GM18502 (cell line): ENCODE measurements around the gene RNF141.

ENCODE experiments used
- ATAC-seq: cut with Tn5 transposase; IDR thresholded peaks from one replicate; pipeline ENCODE4 v1.9.1; 2021; ENCODE audit warnings: mild to moderate bottlenecking; ENCODE audit not compliant: unreplicated experiment, poor library complexity

RNF141 gene

DNA sequence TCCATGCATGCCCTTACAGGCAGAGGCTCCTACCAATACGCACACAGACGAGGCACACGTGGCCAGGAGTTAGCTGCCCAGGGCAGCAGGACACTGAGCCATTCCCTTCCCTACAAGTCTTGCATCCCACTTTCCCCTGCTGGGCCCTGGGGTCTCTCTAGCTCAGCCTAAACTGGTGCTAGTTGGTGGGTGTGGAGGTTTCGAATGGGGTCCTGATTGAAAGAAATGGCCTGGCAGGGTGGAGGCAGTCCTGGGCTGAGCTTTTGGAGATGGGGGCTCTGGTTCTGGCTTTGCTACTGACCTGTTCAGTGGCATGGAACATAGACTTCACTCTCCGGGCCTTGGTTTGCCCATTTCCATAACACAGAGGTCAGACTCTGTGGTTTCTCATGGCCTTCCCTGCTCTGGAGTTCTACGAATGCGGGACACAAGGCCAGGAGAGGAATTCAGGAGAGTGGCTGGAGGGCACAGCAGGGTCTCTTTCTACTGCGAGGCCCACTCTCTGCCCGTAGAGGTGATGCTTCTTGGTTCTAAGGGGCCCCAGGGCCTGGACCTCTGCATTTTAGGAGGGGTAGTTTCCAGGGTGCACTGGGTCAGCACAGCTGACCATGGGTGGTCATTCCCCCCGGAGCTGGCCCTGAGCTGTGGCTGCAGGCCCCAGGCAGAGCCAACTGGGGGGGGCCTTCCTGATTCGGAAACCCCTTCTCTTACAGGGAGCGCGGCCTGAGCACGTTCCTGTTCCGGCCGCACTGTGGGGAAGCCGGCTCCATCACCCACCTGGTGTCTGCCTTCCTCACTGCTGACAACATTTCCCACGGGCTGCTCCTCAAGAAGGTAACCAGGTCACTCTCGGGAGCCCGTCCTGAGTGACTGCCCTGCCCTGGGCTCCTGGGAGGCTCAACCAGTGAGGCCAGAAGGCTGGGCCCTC is 40.0 kb downstream of the RNF141 start:
- ATAC-seq = no peak

DNA sequence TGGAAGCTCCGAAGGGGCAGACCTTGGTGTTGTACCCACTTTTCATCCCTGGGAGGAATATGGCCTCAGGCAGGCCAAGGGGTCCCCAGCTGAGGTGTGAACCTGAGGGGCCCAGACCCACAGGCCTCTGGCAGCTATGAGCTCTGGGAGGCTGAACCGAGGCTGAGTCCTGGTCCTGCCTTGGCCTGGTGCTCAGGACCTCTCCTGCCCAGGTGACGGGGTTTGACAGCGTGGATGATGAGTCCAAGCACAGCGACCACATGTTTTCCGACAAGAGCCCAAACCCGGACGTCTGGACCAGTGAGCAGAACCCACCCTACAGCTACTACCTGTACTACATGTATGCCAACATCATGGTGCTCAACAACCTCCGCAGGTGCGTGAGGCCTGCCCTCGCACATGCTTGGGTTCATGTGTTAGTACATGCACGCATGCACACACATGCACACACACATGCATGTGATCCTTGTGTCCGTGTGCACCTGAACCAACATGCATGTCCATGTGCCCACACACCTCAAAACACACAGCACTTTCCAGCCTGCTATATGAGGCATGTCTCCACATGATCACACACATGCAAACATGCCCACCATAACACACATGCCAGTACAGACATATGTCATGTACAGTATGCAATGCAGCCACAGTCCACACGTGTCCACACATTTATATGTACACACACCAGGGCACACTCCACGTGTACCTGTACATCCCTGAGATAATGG is 40.9 kb downstream of the RNF141 start:
- ATAC-seq = no peak

DNA sequence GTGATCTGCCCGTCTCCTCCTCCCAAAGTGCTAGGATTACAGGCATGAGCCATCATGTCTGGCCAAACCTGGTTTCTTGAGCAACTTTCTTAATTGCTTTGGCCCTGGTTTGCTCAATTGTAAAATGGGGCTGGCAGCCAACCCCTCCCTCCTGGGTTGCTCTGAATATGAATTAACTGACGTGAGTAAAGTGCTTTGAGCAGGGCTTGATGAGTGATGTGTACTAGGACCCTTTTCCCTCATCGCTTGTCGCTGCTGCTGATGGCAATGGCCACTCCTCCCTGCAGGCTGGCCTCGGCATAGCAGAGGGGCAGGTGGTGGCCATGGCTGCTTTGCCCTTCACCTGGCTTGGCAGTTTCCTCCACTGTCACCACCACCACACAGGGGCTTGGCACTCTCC is 41.5 kb downstream of the RNF141 start:
- ATAC-seq = no peak

DNA sequence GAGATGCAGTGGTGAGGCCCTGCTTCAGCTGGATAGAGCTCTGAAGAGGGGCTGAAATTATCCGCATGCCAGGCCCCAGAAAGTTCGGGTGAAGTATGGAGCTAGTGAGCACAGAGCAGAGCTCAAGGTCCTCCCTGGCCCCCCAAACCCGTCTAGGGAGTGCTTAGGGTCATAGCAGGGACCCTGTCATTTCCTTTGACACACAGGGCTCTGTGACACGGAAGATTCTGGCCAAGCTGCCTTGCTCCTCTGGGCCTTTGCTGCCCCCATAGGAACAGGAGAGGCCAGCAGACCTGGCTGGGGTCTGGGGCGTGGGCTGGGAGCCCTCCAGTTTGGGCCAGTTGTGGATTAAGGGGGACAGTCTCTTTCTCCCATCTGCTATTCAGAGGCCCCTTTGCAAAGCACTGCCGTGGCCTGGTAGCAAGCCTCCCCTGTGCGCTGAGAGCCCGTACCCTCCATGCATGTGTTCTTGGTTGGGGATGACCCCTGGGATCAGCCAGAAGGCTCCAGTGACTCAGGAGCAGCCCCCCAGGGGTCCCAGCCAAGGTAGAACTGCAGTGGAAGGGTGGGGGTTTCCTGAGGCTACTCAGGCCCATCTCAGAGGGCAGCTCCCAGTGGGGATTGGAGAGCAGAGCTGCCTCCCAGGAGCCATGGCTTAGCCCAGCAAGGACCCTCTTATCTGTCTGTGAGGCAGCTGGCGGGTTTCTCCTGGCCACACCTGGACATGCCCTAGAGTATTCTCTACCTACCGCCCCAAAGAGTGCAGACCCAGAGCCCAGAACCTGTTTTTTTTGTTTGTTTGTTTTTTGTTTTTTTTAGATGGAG is 42.3 kb downstream of the RNF141 start:
- ATAC-seq = no peak

DNA sequence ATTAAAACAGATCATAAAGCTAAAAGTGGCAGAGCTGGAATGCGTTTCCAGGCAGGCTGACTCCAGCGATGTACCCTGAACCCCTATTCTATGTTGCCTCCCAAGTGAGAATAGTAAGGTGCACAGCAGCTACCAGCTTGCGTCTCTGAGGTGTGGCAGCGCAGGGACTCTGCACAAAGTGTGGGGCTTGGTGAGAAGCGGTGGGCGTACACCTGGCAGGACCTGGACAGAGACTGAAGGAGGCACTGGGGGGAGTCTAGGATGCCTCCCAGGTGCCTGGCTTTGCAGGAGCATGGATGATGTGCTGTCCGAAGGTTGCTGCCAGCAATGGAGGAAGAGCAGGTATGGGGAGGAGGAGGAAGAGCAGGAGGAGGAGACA is 43.0 kb downstream of the RNF141 start:
- ATAC-seq = no peak

DNA sequence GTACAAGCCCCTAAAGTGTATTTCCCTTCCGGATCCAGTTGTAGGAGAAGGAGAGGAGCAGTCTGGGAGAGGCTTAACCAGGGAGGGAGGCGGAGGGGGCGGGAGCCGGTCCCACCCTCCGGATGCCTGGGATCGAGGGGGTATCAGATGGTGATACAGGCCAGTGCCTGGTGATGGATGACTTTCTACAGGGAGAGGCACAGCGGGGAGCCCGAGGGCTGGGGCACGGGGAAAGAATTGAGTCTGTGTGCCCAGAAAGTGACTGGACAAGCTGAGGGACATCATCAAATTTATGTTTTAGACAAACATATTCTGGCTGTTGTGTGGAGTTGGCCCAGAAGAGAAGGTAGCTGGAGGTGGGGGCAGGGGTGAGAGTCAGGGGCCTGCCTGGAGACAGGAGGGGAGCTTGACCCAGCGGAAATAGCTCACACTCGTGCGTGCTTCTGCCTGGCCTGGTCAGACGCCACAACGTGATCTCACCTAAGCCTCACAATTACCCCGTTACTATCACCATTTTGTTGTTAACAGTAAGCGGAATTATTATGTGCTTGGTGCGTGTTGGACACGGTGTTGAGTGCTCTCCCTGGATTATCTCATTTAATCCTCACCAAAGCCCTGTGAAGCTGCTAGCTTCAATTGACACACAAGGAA is 43.5 kb downstream of the RNF141 start:
- no peak for ATAC-seq

DNA sequence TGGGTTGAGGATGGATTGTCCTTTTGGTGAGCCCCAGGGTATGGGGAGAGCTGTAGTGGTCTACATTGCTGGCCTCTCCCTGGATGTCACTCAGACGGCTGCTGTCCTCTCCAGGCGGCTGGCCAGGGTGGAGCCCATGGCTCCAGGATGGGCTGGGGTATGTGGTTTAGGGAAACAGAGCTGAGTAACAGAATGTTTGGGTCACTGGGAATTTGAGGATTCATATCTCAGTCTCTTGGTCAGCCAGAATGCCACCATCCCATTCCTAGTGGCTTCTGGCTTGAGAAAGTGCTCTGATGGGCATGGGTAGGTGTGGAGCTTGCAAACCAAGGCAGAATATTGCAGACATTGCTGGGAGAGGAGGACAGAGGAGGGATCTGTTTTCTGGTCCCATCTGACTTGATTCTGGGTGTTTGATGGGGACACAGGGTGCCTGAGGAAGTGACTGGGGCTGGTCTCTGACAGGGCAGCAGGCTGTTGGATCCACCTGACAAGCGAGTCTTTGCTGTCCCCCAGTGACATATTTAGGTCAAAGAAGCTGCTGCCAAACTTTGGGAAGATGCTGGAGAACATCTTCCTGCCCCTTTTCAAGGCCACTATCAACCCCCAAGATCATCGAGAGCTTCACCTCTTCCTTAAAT is 44.6 kb downstream of the RNF141 start:
- no peak for ATAC-seq

DNA sequence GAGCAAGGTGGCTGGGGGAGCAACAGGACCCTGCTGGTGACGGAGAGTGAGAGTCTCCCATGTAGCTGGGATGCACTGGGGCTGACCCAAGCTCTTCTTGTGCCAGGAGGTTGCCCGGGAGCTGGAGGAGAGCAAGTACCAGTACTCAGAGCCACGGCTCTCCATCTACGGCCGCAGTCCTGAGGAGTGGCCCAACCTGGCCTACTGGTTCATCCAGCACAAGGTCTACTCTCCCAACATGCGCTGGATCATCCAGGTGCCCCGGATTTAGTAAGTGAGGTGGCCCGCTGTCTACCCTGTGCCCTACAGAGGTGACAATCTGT is 45.6 kb downstream of the RNF141 start:
- no peak for ATAC-seq

DNA sequence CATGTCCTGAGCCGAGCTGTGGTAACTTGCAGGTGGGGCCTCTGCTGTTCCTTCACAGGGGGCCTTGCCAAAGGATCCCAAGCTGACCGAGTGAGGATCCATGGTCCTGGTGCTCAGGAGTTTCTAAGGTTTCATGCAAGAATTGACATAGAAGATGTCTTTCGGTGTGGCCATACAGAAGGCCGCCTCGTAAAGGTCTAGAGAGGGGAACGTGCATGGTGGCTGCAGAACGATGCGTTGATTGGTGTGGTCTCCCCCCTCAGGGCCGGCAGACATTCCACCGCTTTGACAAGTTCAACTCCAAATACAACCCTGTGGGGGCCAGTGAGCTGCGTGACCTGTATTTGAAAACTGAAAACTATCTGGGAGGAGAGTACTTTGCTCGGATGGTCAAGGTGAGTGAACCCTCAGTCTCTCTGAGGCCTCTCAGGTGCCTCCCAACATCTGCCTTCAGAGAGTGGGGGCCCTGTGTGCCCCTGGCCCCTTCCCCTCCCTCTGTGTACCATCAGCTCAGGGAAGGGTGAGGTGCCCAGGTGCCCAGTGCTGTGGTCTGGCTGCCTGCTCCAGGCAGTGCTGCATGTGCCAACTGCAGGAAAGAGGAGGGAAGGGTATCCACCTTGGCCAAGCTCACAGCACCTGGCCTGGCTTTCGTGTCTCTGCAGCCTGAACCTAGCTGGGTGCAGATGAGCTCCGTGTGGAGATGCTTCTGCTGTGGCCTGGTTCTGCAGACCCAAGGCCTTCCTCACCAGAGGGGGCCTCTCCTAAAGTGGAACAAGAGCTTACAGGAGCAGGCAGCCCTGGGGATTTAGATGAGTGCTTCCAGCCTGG is 46.1 kb downstream of the RNF141 start:
- no peak for ATAC-seq

DNA sequence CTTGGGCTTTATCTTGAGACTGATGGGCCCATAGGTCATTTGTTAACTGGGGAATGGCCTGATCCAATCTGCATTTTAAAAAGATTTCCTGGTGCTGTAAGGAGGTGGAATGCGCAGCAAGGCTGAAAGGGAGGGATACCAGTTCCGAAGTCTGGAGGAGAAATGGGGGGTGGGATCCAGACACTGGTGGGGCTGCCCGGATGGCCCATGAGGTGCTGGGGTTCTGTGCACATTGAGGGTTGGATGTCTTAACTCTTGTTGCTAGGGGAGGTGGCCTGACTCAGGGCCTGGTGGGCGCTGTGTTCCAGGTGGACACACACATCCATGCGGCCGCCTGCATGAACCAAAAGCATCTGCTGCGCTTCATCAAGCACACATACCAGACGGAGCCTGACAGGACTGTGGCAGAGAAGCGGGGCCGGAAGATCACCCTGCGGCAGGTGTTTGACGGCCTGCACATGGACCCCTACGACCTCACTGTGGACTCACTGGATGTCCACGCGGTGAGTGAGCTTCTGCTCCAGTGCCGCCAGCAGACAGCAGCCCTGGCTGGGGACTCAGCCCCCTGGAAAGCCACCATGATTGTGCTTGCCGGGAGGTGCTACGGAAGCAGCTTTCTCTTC is 47.8 kb downstream of the RNF141 start:
- no peak for ATAC-seq

DNA sequence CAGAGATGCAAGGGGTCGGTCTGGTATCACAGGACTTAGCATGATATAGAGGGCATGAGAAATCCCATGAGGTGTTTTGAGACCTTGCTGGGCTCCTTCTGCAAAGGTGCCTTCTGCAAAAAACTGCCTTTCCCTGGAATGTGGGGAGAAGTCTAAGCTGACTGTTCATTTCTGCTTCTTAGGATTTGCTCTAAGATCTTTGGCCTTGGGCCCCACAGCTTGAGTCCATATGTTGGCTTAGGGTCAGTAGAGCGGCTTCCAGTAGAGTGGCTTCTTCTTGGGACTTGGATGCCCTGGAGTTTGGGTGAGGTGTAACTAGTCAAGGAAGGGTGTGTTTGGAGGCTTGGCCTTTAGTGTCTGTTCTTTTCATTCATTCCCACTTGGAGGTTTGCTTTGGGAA is 48.9 kb downstream of the RNF141 start:
- no peak for ATAC-seq

DNA sequence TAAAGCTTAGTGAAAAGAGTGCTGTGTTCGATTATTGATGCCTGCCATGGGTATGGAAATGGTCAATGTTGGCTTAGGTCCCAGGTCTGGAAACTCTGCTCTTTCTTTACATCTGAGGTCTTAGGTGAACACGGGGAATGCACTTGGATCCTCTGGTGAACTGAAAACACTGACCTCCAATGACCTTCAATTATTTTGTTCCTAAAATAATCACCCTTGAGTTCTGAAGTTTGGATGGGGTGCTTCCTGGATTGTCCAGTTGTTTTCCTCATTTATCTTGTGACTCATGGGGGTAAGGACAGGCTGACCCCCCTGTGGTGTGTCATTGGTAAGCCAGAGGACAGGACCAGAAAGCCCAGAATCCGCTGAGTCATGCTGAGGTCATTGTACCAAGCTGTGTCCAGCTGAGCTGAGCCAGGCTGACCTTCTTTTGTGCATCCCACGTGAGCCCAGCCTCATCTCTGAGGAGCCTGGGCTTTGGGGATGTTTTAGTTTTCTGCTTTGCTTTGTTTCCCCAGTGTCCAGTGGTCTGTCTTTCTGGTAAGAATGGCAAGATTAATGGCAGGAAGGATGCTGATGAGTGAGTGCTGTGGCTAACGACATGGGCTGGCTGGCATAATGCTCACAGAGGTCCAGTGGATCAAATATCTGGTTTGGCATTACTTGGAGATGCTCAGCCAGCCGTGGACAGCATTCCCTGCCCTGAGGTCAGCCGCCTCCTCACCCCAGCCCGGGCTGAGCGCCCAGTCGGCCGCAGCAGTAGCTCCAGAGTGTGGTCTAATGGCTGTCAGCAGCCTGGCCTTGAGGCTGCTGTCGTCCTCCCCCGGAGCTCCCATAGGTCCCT is 50.4 kb downstream of the RNF141 start:
- no peak for ATAC-seq

DNA sequence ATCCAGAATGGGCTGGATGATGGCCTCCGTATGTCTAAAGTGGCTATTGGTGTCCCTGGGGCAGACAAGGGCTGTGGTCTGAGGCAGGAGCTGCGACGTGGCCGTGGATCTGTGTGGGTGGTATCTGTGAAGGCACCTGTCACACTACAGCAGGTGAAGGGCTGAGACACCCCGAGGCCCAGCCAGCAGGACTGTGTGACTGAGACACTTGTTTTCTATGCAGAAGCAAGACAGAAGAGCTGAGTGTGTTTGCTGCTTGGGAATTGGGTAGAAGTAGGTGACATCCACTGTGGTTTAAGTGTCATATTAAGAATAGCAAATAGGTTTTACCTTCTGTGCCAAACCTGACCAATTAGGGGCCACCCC is 51.0 kb downstream of the RNF141 start:
- ATAC-seq = no peak

DNA sequence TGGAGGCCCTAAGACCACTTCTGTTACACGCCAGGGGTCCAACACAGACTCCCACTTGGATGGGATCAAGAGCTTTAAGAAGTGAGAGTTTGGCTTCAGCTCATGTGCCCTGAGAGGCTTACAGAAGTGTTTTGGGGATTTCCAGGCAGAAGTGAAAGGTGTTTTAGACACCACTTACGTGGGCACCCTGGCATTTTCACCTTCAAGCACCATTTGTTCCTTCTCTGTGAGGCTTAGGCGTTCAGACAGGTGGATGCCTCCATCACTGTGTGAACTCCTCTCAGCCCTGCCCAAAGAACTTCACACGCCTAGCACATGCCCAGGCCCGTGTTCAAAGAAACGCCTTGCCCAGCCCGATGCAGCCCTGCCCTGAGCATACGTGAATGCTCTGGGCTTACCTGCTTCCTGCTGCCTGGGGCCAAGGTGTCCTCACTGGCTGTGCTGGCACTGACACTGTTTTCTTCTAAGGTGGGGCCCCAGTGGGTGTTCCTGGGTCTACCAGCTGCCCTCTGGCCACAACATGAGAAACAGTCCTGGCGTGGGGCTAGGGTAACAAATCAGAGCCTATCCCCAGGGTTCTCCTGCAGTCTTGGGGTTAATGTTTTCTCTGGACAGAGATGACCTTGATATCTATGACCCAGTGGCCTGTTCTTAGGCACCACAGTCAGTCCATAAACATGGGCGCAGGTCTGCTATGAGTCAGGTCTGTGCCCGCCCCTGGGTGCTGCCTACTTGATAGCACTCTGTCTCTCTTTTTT is 51.9 kb downstream of the RNF141 start:
- ATAC-seq = peak; percentile 78

DNA sequence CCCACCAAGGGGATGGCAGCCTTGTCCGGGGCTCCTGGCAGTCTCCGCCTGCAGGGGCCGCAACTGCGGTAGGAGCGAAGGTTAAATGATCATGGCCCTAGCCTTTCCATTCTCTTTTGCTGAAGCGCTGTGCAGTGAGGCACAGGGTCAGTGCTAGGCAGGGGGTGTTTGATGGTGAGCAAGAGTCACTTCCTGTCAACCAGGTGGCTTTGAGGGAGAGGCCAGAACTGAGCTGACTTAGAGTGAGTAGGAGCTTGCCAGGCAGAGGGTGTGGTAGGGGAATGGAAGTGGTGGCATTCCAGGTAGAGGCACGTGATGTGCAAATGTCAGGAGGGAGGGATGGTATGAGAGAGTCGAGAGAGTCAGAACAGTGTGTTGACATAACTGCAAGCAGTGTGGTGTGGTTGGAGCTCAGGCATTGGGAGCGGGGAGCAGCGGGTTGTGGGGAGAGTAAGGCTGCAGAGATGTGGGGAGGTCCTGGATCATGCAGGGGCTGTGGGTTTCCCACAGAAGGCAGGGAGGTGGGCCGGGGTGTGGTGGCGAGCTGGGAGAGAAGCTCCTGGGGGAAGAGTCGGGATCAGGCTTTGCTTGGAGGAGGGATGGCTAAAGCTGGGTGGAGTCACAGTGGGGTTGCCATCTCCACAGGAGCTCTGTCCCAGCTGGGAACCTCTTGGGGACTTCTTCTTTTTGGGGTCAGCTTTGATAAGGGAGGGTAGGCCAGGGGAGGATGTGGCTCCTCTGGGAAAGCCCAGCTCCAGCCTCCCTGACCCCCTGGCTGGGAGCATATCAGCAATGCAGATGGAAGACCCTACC is 52.7 kb downstream of the RNF141 start:
- peak; percentile 20 for ATAC-seq

DNA sequence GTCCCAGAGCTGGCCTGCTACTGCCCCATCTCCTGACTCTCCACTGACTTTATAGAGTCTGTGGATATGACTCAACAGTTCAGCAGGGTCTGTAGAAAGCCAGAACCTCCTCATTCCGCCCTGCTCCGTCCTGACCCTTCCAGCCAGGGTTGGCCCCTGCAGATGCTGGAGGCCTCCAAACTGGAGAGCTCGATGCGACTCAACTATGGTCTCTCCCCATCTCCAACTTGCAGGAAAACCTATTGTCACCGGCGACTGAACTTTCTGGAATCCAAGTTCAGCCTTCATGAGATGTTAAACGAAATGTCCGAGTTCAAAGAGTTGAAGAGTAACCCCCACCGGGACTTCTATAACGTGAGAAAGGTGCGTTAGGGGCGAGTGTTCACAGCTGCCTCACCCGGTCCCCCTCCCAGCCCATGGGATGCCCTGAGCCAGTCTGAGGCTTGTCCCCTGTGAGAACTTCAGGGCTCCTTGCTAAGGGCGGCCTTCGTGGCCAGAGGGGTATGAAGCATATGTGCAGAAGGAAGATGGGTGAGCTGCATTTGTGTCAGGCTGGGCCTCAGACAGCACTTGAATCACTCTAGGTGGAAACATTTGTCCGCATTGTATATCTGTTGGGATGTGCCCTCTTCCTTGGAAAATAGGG is 53.9 kb downstream of the RNF141 start:
- no peak for ATAC-seq
